Measurements from ENCODE around the gene NUDT5. TPM values are rescaled to one million over a fixed set of nuclear protein-coding genes. Genes with fewer than 3 reads are reported as not detected.
A peak's percentile ranks its signal among the peaks of the same experiment; 100 is the strongest.

Gene NUDT5
- total and polyA plus RNA-seq, 2 of the 13 experiments (the other 11 are each of a cell fraction or from before 2014, with no cell fraction given), result 79.6 to 134 TPM

DNA sequence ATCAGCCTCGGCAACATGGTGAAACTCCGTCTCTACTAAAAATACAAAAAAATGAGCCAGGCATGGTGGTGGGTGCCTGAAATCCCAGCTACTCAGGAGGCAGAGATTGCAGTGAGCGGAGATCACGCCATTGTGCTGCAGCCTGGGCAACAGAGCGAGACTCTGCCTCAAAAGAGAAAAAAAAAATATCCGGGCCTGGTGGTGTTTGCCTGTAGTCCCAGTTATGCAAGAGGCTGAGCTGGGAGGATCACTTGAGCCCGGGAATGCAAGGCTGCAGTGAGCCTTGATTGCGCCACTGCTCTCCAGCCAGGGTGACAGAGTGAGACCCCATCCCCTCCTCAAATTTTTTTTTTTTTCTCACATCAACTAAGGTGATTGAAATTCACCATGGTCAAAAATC lies 43.1 kb upstream of the NUDT5 start (continued):
- TF ChIP-seq ZBTB7A (CRISPR knock-in tag; IDR thresholded peaks at IDR 0.05) (0 out of 2 replicates have a peak, but pooled peaks have one; percentile 62), ATM (IDR thresholded peaks at IDR 0.05; ENCODE audit: borderline replicate concordance) (no peak), POGZ (CRISPR knock-in tag; IDR thresholded peaks at IDR 0.05) (peak; percentile 76; the same call in 1 of the 2 replicates), BRF2 (CRISPR knock-in tag; IDR thresholded peaks at IDR 0.05) (no peak), FOXK1 (CRISPR knock-in tag; IDR thresholded peaks at IDR 0.05; ENCODE audit: borderline replicate concordance, low read depth) (0 out of 2 replicates have a peak, but pooled peaks have one; percentile 18), ZNF121 (CRISPR knock-in tag; IDR thresholded peaks at IDR 0.05) (peak; percentile 100), KDM5A (IDR thresholded peaks at IDR 0.05; ENCODE audit: borderline replicate concordance, low read length) (no peak), HOXA3 (CRISPR knock-in tag; IDR thresholded peaks at IDR 0.05) (peak; percentile 50; the same call in 1 of the 2 replicates), HDAC2 (CRISPR knock-in tag; IDR thresholded peaks at IDR 0.05) (peak; percentile 33; the same call in 1 of the 2 replicates), SAP130 (CRISPR knock-in tag; IDR thresholded peaks at IDR 0.05; ENCODE audit: low read depth) (peak; percentile 36; the same call in 1 of the 2 replicates), SRSF4 (IDR thresholded peaks at IDR 0.05; ENCODE audit: low read depth, low read length, poor library complexity, severe bottlenecking) (no peak), ZNF234 (CRISPR knock-in tag; conservative IDR thresholded peaks at IDR 0.05) (no peak), ZBTB38 (CRISPR knock-in tag; IDR thresholded peaks at IDR 0.05) (peak; percentile 90), HOMEZ (CRISPR knock-in tag; IDR thresholded peaks at IDR 0.05; ENCODE audit: low read depth) (no peak), GATA4 (IDR thresholded peaks at IDR 0.05; ENCODE audit: borderline replicate concordance, low read depth) (no peak), REPIN1 (CRISPR knock-in tag; IDR thresholded peaks at IDR 0.05; ENCODE audit: borderline replicate concordance, low read depth) (no peak), IRF2 (CRISPR knock-in tag; IDR thresholded peaks at IDR 0.05) (peak; percentile 40; the same call in 1 of the 2 replicates)
- TF ChIP-seq, protein P1, sequence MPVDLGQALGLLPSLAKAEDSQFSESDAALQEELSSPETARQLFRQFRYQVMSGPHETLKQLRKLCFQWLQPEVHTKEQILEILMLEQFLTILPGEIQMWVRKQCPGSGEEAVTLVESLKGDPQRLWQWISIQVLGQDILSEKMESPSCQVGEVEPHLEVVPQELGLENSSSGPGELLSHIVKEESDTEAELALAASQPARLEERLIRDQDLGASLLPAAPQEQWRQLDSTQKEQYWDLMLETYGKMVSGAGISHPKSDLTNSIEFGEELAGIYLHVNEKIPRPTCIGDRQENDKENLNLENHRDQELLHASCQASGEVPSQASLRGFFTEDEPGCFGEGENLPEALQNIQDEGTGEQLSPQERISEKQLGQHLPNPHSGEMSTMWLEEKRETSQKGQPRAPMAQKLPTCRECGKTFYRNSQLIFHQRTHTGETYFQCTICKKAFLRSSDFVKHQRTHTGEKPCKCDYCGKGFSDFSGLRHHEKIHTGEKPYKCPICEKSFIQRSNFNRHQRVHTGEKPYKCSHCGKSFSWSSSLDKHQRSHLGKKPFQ (CRISPR knock-in tag; IDR thresholded peaks at IDR 0.05; ENCODE audit: insufficient replicate concordance), result no peak
- TF ChIP-seq, protein P2, sequence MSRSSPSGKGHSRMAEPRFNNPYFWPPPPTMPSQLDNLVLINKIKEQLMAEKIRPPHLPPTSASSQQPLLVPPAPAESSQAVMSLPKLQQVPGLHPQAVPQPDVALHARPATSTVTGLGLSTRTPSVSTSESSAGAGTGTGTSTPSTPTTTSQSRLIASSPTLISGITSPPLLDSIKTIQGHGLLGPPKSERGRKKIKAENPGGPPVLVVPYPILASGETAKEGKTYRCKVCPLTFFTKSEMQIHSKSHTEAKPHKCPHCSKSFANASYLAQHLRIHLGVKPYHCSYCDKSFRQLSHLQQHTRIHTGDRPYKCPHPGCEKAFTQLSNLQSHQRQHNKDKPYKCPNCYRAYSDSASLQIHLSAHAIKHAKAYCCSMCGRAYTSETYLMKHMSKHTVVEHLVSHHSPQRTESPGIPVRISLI (CRISPR knock-in tag; IDR thresholded peaks at IDR 0.05; ENCODE audit: borderline replicate concordance), result peak; percentile 98

Data from HepG2 (cell line).